ENCODE results near the gene EHBP1.

EHBP1 gene

GRCh38 chr2:63064197-63064596 lies 358.7 kb downstream of the EHBP1 start (continued):
- no peak for TF ChIP-seq ZNF398 (tag by site-specific recombination; IDR thresholded peaks at IDR 0.05)
- no peak for TF ChIP-seq ATF2 (tag by site-specific recombination; IDR thresholded peaks at IDR 0.05; ENCODE audit: low read depth)
- TF ChIP-seq OVOL3 (tag by site-specific recombination; IDR thresholded peaks at IDR 0.05): no peak
- TF ChIP-seq PBX3 (CRISPR knock-in tag; IDR thresholded peaks at IDR 0.05): no peak
- no peak for TF ChIP-seq ZNF623 (tag by site-specific recombination; IDR thresholded peaks at IDR 0.05)
- no peak for TF ChIP-seq AEBP2 (tag by site-specific recombination; IDR thresholded peaks at IDR 0.05; ENCODE audit: borderline replicate concordance)
- no peak for TF ChIP-seq ZNF211 (tag by site-specific recombination; IDR thresholded peaks at IDR 0.05; ENCODE audit: low read depth)
- no peak for TF ChIP-seq ZNF169 (tag by site-specific recombination; IDR thresholded peaks at IDR 0.05)
- peak; percentile 46; the same call in 1 of the 2 replicates for TF ChIP-seq BCL6B (tag by site-specific recombination; IDR thresholded peaks at IDR 0.05)
- peak; percentile 46; the same call in 1 of the 2 replicates for TF ChIP-seq SCRT2 (tag by site-specific recombination; IDR thresholded peaks at IDR 0.05)
- TF ChIP-seq ZNF214 (tag by site-specific recombination; IDR thresholded peaks at IDR 0.05; ENCODE audit: borderline replicate concordance): peak; percentile 62; the same call in 1 of the 2 replicates
- TF ChIP-seq ZNF529 (tag by site-specific recombination; IDR thresholded peaks at IDR 0.05; ENCODE audit: insufficient replicate concordance): peak; percentile 23
- no peak for TF ChIP-seq ZSCAN23 (tag by site-specific recombination; IDR thresholded peaks at IDR 0.05)
- TF ChIP-seq ZNF830 (tag by site-specific recombination; IDR thresholded peaks at IDR 0.05; ENCODE audit: low read depth): peak; percentile 91

- no peaks in the 10 kb centered on the region for H3K9me3 ChIP-seq (ENCODE audit: control insufficient read depth, insufficient read depth, low read depth, low read length)
- no peak for TF ChIP-seq GLI2 (tag by site-specific recombination; IDR thresholded peaks at IDR 0.05; ENCODE audit: borderline replicate concordance, low read depth)
- TF ChIP-seq FEZF1 (tag by site-specific recombination; IDR thresholded peaks at IDR 0.05): peak; percentile 53; the same call in 1 of the 2 replicates
- no peaks in the 10 kb centered on the region for H3K36me3 ChIP-seq (ENCODE audit: control insufficient read depth in 2 of 2, insufficient read depth in 1 of 2, low read length in 2 of 2)
- no peak overlapping the region for H3K4me3 ChIP-seq (ENCODE audit: low read depth, low read length)
- no peak overlapping the region for H3K27ac ChIP-seq (ENCODE audit: extremely low read depth, low read depth, low read length)
- CTCF ChIA-PET: no interaction called here
- POLR2A ChIA-PET: no interaction called here
- peaks cover 20% of the 10 kb centered on the region for H3K4me1 ChIP-seq (ENCODE audit: control insufficient read depth, insufficient read depth, low read length)
Observed at GRCh38 chr2:63064661-63065060, 359.1 kb downstream of the EHBP1 start.

- Histone ChIP-seq H3K36me3 (ENCODE audit: control insufficient read depth in 2 of 2, insufficient read depth in 1 of 2, low read length in 2 of 2) (no peaks in the 10 kb centered on the region), H3K27ac (ENCODE audit: extremely low read depth, low read depth, low read length) (no peak overlapping the region; the same call in 1 of the 2 replicates), H3K9me3 (ENCODE audit: control insufficient read depth, insufficient read depth, low read depth, low read length) (no peaks in the 10 kb centered on the region), H3K4me3 (ENCODE audit: low read depth, low read length) (no peak overlapping the region), H3K4me1 (ENCODE audit: control insufficient read depth, insufficient read depth, low read length) (peaks cover 20% of the 10 kb centered on the region)
- CTCF ChIA-PET: no interaction called here
- POLR2A ChIA-PET: no interaction called here
- TF ChIP-seq ZNF555 (tag by site-specific recombination; conservative IDR thresholded peaks at IDR 0.05): no peak
- no peak for TF ChIP-seq HIC1 (tag by site-specific recombination; IDR thresholded peaks at IDR 0.05)
- TF ChIP-seq ZNF138 (tag by site-specific recombination; IDR thresholded peaks at IDR 0.05; ENCODE audit: borderline replicate concordance): no peak
- TF ChIP-seq MEIS1 (CRISPR knock-in tag; IDR thresholded peaks at IDR 0.05; ENCODE audit: borderline replicate concordance): no peak
- TF ChIP-seq ZNF747 (tag by site-specific recombination; IDR thresholded peaks at IDR 0.05): no peak
- TF ChIP-seq ZNF701 (tag by site-specific recombination; IDR thresholded peaks at IDR 0.05): no peak
- TF ChIP-seq ZNF174 (tag by site-specific recombination; IDR thresholded peaks at IDR 0.05): no peak
- no peak for TF ChIP-seq ZNF133 (tag by site-specific recombination; IDR thresholded peaks at IDR 0.05)
Observed at GRCh38 chr2:63066265-63066664, 360.8 kb downstream of the EHBP1 start.
